CD14-positive monocyte (primary cell): ENCODE measurements around the gene PXDN. TPM values are rescaled to one million over a fixed set of nuclear protein-coding genes. Genes with fewer than 3 reads are reported as not detected.

Experiments
- DNase-seq, 3 donors: peaks; one replicate each; pipeline ENCODE4 v3.0.0-alpha.2; 2011 to 2022
- H2AFZ ChIP-seq: 2 replicates; pipeline ENCODE4 v1.6.0; 2012; ENCODE audit warnings: mild to moderate bottlenecking, low read depth, low read length, inconsistent platforms; ENCODE audit not compliant: insufficient read depth, poor library complexity, severe bottlenecking
- H3K27ac ChIP-seq, 2 donors: 1 replicate in 1 of 2; 2 replicates in 1 of 2; pipeline ENCODE4 v1.5.1; 2012 to 2013; ENCODE audit warnings: low read length in 2 of 2, control low read depth in 1 of 2, inconsistent platforms in 1 of 2, low read depth in 1 of 2, mild to moderate bottlenecking in 1 of 2
- H3K27me3 ChIP-seq, 2 donors: one replicate each; pipeline versions ENCODE4 v1.6.0 to v1.6.1; 2011 to 2013; ENCODE audit warnings: low read length in 2 of 2; ENCODE audit not compliant: control insufficient read depth in 2 of 2, insufficient read depth in 2 of 2
- H3K36me3 ChIP-seq, 2 donors: replicated peaks in 1 of 2; 1 replicate in 1 of 2; 2 replicates in 1 of 2; pipeline versions ENCODE4 v1.5.1 to v1.6.1; 2012 to 2013; ENCODE audit warnings: low read length in 2 of 2, control low read depth in 1 of 2, inconsistent platforms in 1 of 2, mild to moderate bottlenecking in 1 of 2; ENCODE audit not compliant: insufficient read depth in 2 of 2, control insufficient read depth in 1 of 2
- H3K4me1 ChIP-seq, 2 donors: 1 replicate in 1 of 2; 2 replicates in 1 of 2; pipeline versions ENCODE4 v1.5.1 to v1.6.1; 2012 to 2013; ENCODE audit warnings: low read length in 2 of 2, control low read depth in 1 of 2, inconsistent platforms in 1 of 2, mild to moderate bottlenecking in 1 of 2, moderate library complexity in 1 of 2; ENCODE audit not compliant: insufficient read depth in 2 of 2, control insufficient read depth in 1 of 2
- H3K4me2 ChIP-seq: replicated peaks from 2 replicates; pipeline ENCODE3; 2012; ENCODE audit warnings: low read length, moderate library complexity, mild to moderate bottlenecking; ENCODE audit not compliant: poor library complexity, severe bottlenecking; ENCODE audit errors: extremely low read depth
- H3K4me3 ChIP-seq, 3 experiments: fragments of 200-600 bp in 1 of 3; sonication (generic) in 1 of 3; replicated peaks in 1 of 3; 1 replicate in 2 of 3; 2 replicates in 1 of 3; pipeline ENCODE4 v1.5.1; 2011 to 2013; ENCODE audit warnings: low read length in 3 of 3, mild to moderate bottlenecking in 3 of 3, control low read depth in 2 of 3, low read depth in 2 of 3, inconsistent platforms in 1 of 3, moderate library complexity in 1 of 3
- H3K79me2 ChIP-seq: 2 replicates; pipeline ENCODE4 v1.6.0; 2012; ENCODE audit warnings: mild to moderate bottlenecking, control low read depth, inconsistent platforms, low read length, moderate library complexity; ENCODE audit not compliant: insufficient read depth
- H3K9ac ChIP-seq: 2 replicates; pipeline ENCODE4 v1.6.0; 2017; ENCODE audit warnings: low read length, mild to moderate bottlenecking; ENCODE audit not compliant: insufficient read depth, poor library complexity, severe bottlenecking
- H3K9me3 ChIP-seq, 2 donors: replicated peaks in 1 of 2; 1 replicate in 1 of 2; 2 replicates in 1 of 2; pipeline versions ENCODE4 v1.5.1 to v1.6.1; 2012 to 2013; ENCODE audit warnings: low read length in 2 of 2, control low read depth in 1 of 2; ENCODE audit not compliant: control insufficient read depth in 1 of 2, insufficient read depth in 1 of 2
- H4K20me1 ChIP-seq: 2 replicates; pipeline ENCODE4 v1.6.0; 2012; ENCODE audit warnings: mild to moderate bottlenecking, low read length, control low read depth, moderate library complexity; ENCODE audit not compliant: insufficient read depth
- H3K27ac Mint-ChIP-seq, 7 donors: one replicate each; pipeline ENCODE4 v1.8.0; 2020; ENCODE audit warnings: mild to moderate bottlenecking in 7 of 7, mixed read lengths in 7 of 7, moderate library complexity in 6 of 7, inconsistent platforms in 2 of 7
- H3K27me3 Mint-ChIP-seq, 3 donors: one replicate each; pipeline ENCODE4 v1.8.0; 2021 to 2022; ENCODE audit warnings: low read depth in 3 of 3, mild to moderate bottlenecking in 3 of 3, mixed read lengths in 3 of 3, moderate library complexity in 3 of 3, inconsistent platforms in 1 of 3
- H3K36me3 Mint-ChIP-seq, 2 donors: one replicate each; pipeline ENCODE4 v1.8.0; 2020; ENCODE audit warnings: mixed read lengths in 2 of 2, inconsistent platforms in 1 of 2, mild to moderate bottlenecking in 1 of 2
- H3K4me1 Mint-ChIP-seq: one replicate; pipeline ENCODE4 v1.8.0; 2020; ENCODE audit warnings: mild to moderate bottlenecking, mixed read lengths
- H3K4me3 Mint-ChIP-seq, 2 donors: one replicate each; pipeline ENCODE4 v1.8.0; 2020; ENCODE audit warnings: mild to moderate bottlenecking in 2 of 2, mixed read lengths in 2 of 2, moderate library complexity in 1 of 2
- H3K9me3 Mint-ChIP-seq, 7 donors: one replicate each; pipeline ENCODE4 v1.8.0; 2020 to 2022; ENCODE audit warnings: mixed read lengths in 7 of 7, mild to moderate bottlenecking in 6 of 7, moderate library complexity in 6 of 7, inconsistent platforms in 2 of 7
- CTCF ChIP-seq: fragments of 200-600 bp; IDR thresholded peaks from one replicate; pipeline ENCODE4 v1.8.0; 2022; ENCODE audit warnings: antibody characterized with exemption, mild to moderate bottlenecking
- WGBS: methylation state at CpG from one replicate; pipeline ENCODE4 v1.1.5; 2013; ENCODE audit warnings: missing lambda C conversion rate; ENCODE audit not compliant: insufficient coverage; 5-methylcytosine and 5-hydroxymethylcytosine counted together
- intact Hi-C, 2 donors: fragments of 100-400 bp; cut with micrococcal nuclease; formaldehyde crosslinking; loops; one replicate each; pipeline versions ENCODE4 v1.15.0 to v1.15.1; 2023
- polyA plus RNA-seq, 3 donors: library from polyadenylated mRNA; depleted of rRNA in 1 of 3; unstranded in 2 of 3; stranded (reverse) in 1 of 3; fragments of 300-500 nt in 2 of 3; fragments of >200 nt in 1 of 3; fragmentation: Illumina TruSeq in 2 of 3; gene quantifications; 1 replicate in 2 of 3; 2 replicates in 1 of 3; pipeline ENCODE4 v1.2.3, GENCODE V29; 2012 to 2021

Gene PXDN
- polyA plus RNA-seq, 3 donors: not detected

GRCh38 chr2:1625281-1626001 is 118.9 kb downstream of the PXDN start:
- TF ChIP-seq CTCF: no peak
- no peak for DNase-seq
- H3K4me1 ChIP-seq: no peaks in the 10 kb centered on the region
- no peaks in the 10 kb centered on the region for H3K36me3 ChIP-seq
- H4K20me1 ChIP-seq: no peaks in the 10 kb centered on the region
- no peaks in the 10 kb centered on the region for H3K27me3 ChIP-seq
- H3K4me1 Mint-ChIP-seq: no peaks in the 10 kb centered on the region
- H2AFZ ChIP-seq: no peak overlapping the region
- peaks cover 0 to 10% of the 10 kb centered on the region in 2 donors for H3K9me3 ChIP-seq
- WGBS: 69% methylated on average over 10 of the region's 20 CpGs
- H3K79me2 ChIP-seq: no peaks in the 10 kb centered on the region
- H3K27me3 Mint-ChIP-seq: peaks cover 0 to 6% (median 2%) of the 10 kb centered on the region in 3 donors
- H3K9ac ChIP-seq: no peak overlapping the region
- no peak overlapping the region for H3K27ac Mint-ChIP-seq
- no peaks in the 10 kb centered on the region for H3K36me3 Mint-ChIP-seq
- peaks cover 0 to 22% (median 5%) of the 10 kb centered on the region in 7 donors for H3K9me3 Mint-ChIP-seq
- no peak overlapping the region for H3K4me3 Mint-ChIP-seq
- no peak overlapping the region for H3K4me2 ChIP-seq
- H3K27ac ChIP-seq: no peak overlapping the region
- H3K4me3 ChIP-seq: no peak overlapping the region
- intact Hi-C loops: no loop called here

- no peaks in the 10 kb centered on the region for H3K36me3 Mint-ChIP-seq
- TF ChIP-seq CTCF: no peak
- no peaks in the 10 kb centered on the region for H4K20me1 ChIP-seq
Measured at GRCh38 chr2:1623906-1624445, 120.3 kb downstream of the PXDN start.

More at GRCh38 chr2:1623906-1624445, 120.3 kb downstream of the PXDN start:
- 87% methylated on average over 7 of the region's 16 CpGs for WGBS
- Mint-ChIP-seq H3K4me3 (no peak overlapping the region), H3K9me3 (peaks cover 3 to 22% (median 6%) of the 10 kb centered on the region in 7 donors), H3K27ac (no peak overlapping the region), H3K27me3 (peaks cover 0 to 6% (median 0%) of the 10 kb centered on the region in 3 donors), H3K4me1 (no peaks in the 10 kb centered on the region)
- H3K27ac ChIP-seq: no peak overlapping the region
- no peak overlapping the region for H3K4me3 ChIP-seq
- H2AFZ ChIP-seq: no peak overlapping the region
- no peak overlapping the region for H3K9ac ChIP-seq
- no peak overlapping the region for H3K4me2 ChIP-seq
- H3K4me1 ChIP-seq: no peaks in the 10 kb centered on the region
- no peaks in the 10 kb centered on the region for H3K79me2 ChIP-seq
- no peak for DNase-seq
- H3K9me3 ChIP-seq: peaks cover 4 to 10% of the 10 kb centered on the region in 2 donors
- no peaks in the 10 kb centered on the region for H3K27me3 ChIP-seq
- H3K36me3 ChIP-seq: no peaks in the 10 kb centered on the region
- intact Hi-C loops: no loop called here
